ENCODE data around the gene SLC27A5. TPM values are rescaled to one million over a fixed set of nuclear protein-coding genes. Genes with fewer than 3 reads are reported as not detected.

SLC27A5 gene
- total and polyA plus RNA-seq, 9 of the 15 experiments (the other 6 are each of a cell fraction or from before 2014, with no cell fraction given) = 42.2 to 318 (median 64.7) TPM

- peak overlapping the region; percentile 42 for H3K4me2 ChIP-seq (ENCODE audit: insufficient read depth, low read length)
- no peaks in the 10 kb centered on the region for H3K9me3 ChIP-seq (replicated peaks; ENCODE audit: control insufficient read depth, insufficient read depth, low read depth, low read length)
- ChIA-PET POLR2A (interaction anchor here (0.6 to 1.6 kb wide), 3 partner anchors 17 to 169 kb away, joined by 3 to 6 read pairs (median 3); partner anchors contain the start of gene ZNF324B), CTCF (ENCODE audit: low intra/inter-chr PET ratio) (no interaction called here)
- ATAC-seq (no peak), DNase-seq (ENCODE audit: extremely low read depth in 1 of 4, low spot score in 3 of 4) (peak in 1 of 4 experiments; percentile 38), FAIRE-seq (no peak)
- no peaks in the 10 kb centered on the region for H3K27me3 ChIP-seq (ENCODE audit: control insufficient read depth in 2 of 2, insufficient read depth in 2 of 2, low read length in 2 of 2)
- peaks cover 14% of the 10 kb centered on the region for H3K9me1 ChIP-seq (ENCODE audit: control insufficient read depth, insufficient read depth, low read length)
- in situ Hi-C loops (cut with MboI) (no loop called here), intact Hi-C loops (cut with micrococcal nuclease) (loop anchor here (5.0 kb wide), 1 partner anchor 61 kb away; the partner anchor contains the start of gene ZNF584)
- no peak overlapping the region for H3K27ac ChIP-seq (ENCODE audit: extremely low read depth, low read depth, low read length)
- peaks cover 10 to 24% of the 10 kb centered on the region in 2 experiments; a peak in 4 of 5 replicates for H3K4me1 ChIP-seq (replicated peaks in 1 of 2; ENCODE audit: control insufficient read depth in 2 of 2, insufficient read depth in 2 of 2, low read length in 2 of 2)
- peak overlapping the region in 1 of 2 experiments; percentile 46; a peak in 2 of 4 replicates for H3K9ac ChIP-seq (ENCODE audit: insufficient read depth in 1 of 2, low read depth in 2 of 2, low read length in 2 of 2)
- no peak overlapping the region for H2AFZ ChIP-seq (ENCODE audit: low read depth, low read length)
- peaks cover 38% of the 10 kb centered on the region; the same call in 2 of the 3 replicates for H3K36me3 ChIP-seq (ENCODE audit: control insufficient read depth, insufficient read depth, low read length)
- 44% methylated on average over 5 of the region's 5 CpGs for WGBS (ENCODE audit: insufficient coverage, low coverage, missing lambda C conversion rate)
- TF ChIP-seq NUFIP1 (IDR thresholded peaks at IDR 0.05; ENCODE audit: partially characterized antibody) (no peak), POLR2G (IDR thresholded peaks at IDR 0.05; ENCODE audit: low read depth, low read length) (0 out of 2 replicates have a peak, but pooled peaks have one; percentile 10), CGGBP1 (CRISPR knock-in tag; IDR thresholded peaks at IDR 0.05) (no peak), ZNF551 (CRISPR knock-in tag; IDR thresholded peaks at IDR 0.05) (no peak), PTTG1 (tag; IDR thresholded peaks at IDR 0.05; ENCODE audit: low read depth) (no peak), POLR2A (conservative IDR thresholded peaks at IDR 0.05) (0 out of 2 replicates have a peak, but pooled peaks have one; percentile 18), ZNF133 (CRISPR knock-in tag; IDR thresholded peaks at IDR 0.05) (no peak), RBFOX2 (IDR thresholded peaks at IDR 0.05; ENCODE audit: low read depth, low read length) (peak; percentile 29; the same call in 1 of the 2 replicates), RAD21 (CRISPR knock-in tag; conservative IDR thresholded peaks at IDR 0.05 in 1 of 2, IDR thresholded peaks at IDR 0.05 in 1 of 2) (peak in 1 of 2 experiments; percentile 24; a peak in 1 of 4 replicates), ZBTB12 (CRISPR knock-in tag; IDR thresholded peaks at IDR 0.05) (no peak), ZBTB26 (CRISPR knock-in tag; IDR thresholded peaks at IDR 0.05) (no peak), IRF9 (tag; IDR thresholded peaks at IDR 0.05) (no peak), CAMTA2 (CRISPR knock-in tag; conservative IDR thresholded peaks at IDR 0.05) (no peak), CTCF (IDR thresholded peaks at IDR 0.05 in 2 of 3, conservative IDR thresholded peaks at IDR 0.05 in 1 of 3; ENCODE audit: insufficient read depth in 2 of 3, low read depth in 1 of 3, low read length in 3 of 3) (0 out of 6 replicates have a peak, but pooled peaks of 1 of the 3 experiments have one; percentile 19), ZBTB7A (IDR thresholded peaks at IDR 0.05; ENCODE audit: borderline replicate concordance, control insufficient read depth, low read depth, low read length) (0 out of 2 replicates have a peak, but pooled peaks have one; percentile 19)
- peak overlapping the region; percentile 71; the same call in 1 of the 2 replicates for H3K4me3 ChIP-seq
- peaks cover 26% of the 10 kb centered on the region for H3K79me2 ChIP-seq (ENCODE audit: control insufficient read depth, insufficient read depth, low read length)
- 0 out of 2 replicates have a peak, but pooled peaks cover 3% of the 10 kb centered on the region for H4K20me1 ChIP-seq (replicated peaks; ENCODE audit: control insufficient read depth, insufficient read depth, low read length)
- no TSS peak for BruUV-seq (replicated peaks)
Observed at GRCh38 chr19:58468216-58468839, 43.5 kb downstream of the SLC27A5 start.

Measured in K562 (cell line).